ENCODE results near the gene ATP2B2. TPM values are rescaled to one million over a fixed set of nuclear protein-coding genes. Genes with fewer than 3 reads are reported as not detected.

The ATP2B2 gene
- total and polyA plus RNA-seq, 9 of the 15 experiments (the other 6 are each of a cell fraction or from before 2014, with no cell fraction given): 0.06 TPM; not detected in 8

- peaks cover 0 to 8% of the 10 kb centered on the region in 2 experiments; a peak in 3 of 5 replicates for H3K4me1 ChIP-seq (replicated peaks in 1 of 2; ENCODE audit: control insufficient read depth in 2 of 2, insufficient read depth in 2 of 2, low read length in 2 of 2)
- H3K9me1 ChIP-seq (ENCODE audit: control insufficient read depth, insufficient read depth, low read length): peaks cover 5% of the 10 kb centered on the region
- POLR2A ChIA-PET: interaction anchor here (0.6 to 0.8 kb wide), 2 partner anchors 15 to 243 kb away, joined by 3 read pairs; no protein-coding TSS in a partner anchor
- no peaks in the 10 kb centered on the region; the same call in none of the 2 replicates for H4K20me1 ChIP-seq (replicated peaks; ENCODE audit: control insufficient read depth, insufficient read depth, low read length)
- no peak for FAIRE-seq
- H3K9me3 ChIP-seq (replicated peaks; ENCODE audit: control insufficient read depth, insufficient read depth, low read depth, low read length): no peaks in the 10 kb centered on the region
- no peak overlapping the region for H3K27ac ChIP-seq (ENCODE audit: extremely low read depth, low read depth, low read length)
- no peak for ATAC-seq
- no peak overlapping the region for H3K4me3 ChIP-seq
- CTCF ChIA-PET (ENCODE audit: low intra/inter-chr PET ratio): interaction anchor here (0.6 kb wide), 2 partner anchors 474 to 686 kb away, joined by 3 to 6 read pairs; no protein-coding TSS in a partner anchor
- H2AFZ ChIP-seq (ENCODE audit: low read depth, low read length): no peak overlapping the region
- intact Hi-C loops (cut with micrococcal nuclease): loop anchor here (10.0 kb wide), 1 partner anchor 604 kb away; no protein-coding TSS in a partner anchor
- 2% methylated on average over 26 of the region's 31 CpGs for WGBS (ENCODE audit: insufficient coverage, low coverage, missing lambda C conversion rate)
- in situ Hi-C loops (cut with MboI): no loop called here
- no peaks in the 10 kb centered on the region for H3K79me2 ChIP-seq (ENCODE audit: control insufficient read depth, insufficient read depth, low read length)
- no peak for DNase-seq (ENCODE audit: extremely low read depth in 1 of 4, low spot score in 3 of 4)
- no peak overlapping the region for H3K9ac ChIP-seq (ENCODE audit: insufficient read depth in 1 of 2, low read depth in 2 of 2, low read length in 2 of 2)
- BruUV-seq (replicated peaks): no TSS peak
- H3K4me2 ChIP-seq (ENCODE audit: insufficient read depth, low read length): no peak overlapping the region
- no peaks in the 10 kb centered on the region for H3K36me3 ChIP-seq (ENCODE audit: control insufficient read depth, insufficient read depth, low read length)
- peaks cover 77 to 90% of the 10 kb centered on the region in 2 experiments for H3K27me3 ChIP-seq (ENCODE audit: control insufficient read depth in 2 of 2, insufficient read depth in 2 of 2, low read length in 2 of 2)
- TF ChIP-seq NFRKB (IDR thresholded peaks at IDR 0.05; ENCODE audit: low read depth) (no peak), BCOR (IDR thresholded peaks at IDR 0.05) (no peak), BCLAF1 (IDR thresholded peaks at IDR 0.05; ENCODE audit: borderline replicate concordance in 1 of 2, control insufficient read depth in 1 of 2, low read depth in 2 of 2, low read length in 1 of 2) (no peak), ZNF79 (CRISPR knock-in tag; IDR thresholded peaks at IDR 0.05; ENCODE audit: low read depth) (no peak), SOX6 (IDR thresholded peaks at IDR 0.05) (no peak), MEIS2 (IDR thresholded peaks at IDR 0.05; ENCODE audit: partially characterized antibody) (no peak), ERF (CRISPR knock-in tag; IDR thresholded peaks at IDR 0.05) (no peak), TCF15 (CRISPR knock-in tag; IDR thresholded peaks at IDR 0.05) (no peak), ZNF395 (CRISPR knock-in tag; IDR thresholded peaks at IDR 0.05) (no peak), ZNF324 (CRISPR knock-in tag; IDR thresholded peaks at IDR 0.05) (no peak), NCOA2 (IDR thresholded peaks at IDR 0.05; ENCODE audit: partially characterized antibody in 2 of 2) (no peak), C11orf30 (IDR thresholded peaks at IDR 0.05; ENCODE audit: low read depth) (no peak), RAD21 (CRISPR knock-in tag; conservative IDR thresholded peaks at IDR 0.05 in 1 of 2, IDR thresholded peaks at IDR 0.05 in 1 of 2) (0 out of 4 replicates have a peak, but pooled peaks of 1 of the 2 experiments have one; percentile 8), CBX2 (IDR thresholded peaks at IDR 0.05; ENCODE audit: insufficient read depth, low read length, poor library complexity, severe bottlenecking) (peak; percentile 78), EZH2 (IDR thresholded peaks at IDR 0.05; ENCODE audit: borderline replicate concordance, low read depth, low read length) (peak; percentile 45; the same call in 1 of the 2 replicates)
Observed at GRCh38 chr3:10328460-10329071, 176.8 kb downstream of the ATP2B2 start.
